HG02973 (cell line): ENCODE measurements around the gene PTPRO.
"Not testable (repeated sequence)": the region's sequence is repeated elsewhere in the genome, so short reads cannot be mapped to it uniquely, and the experiment has no call there.

Experiments used
- ATAC-seq: cut with Tn5 transposase; IDR thresholded peaks from one replicate; pipeline ENCODE4 v1.9.1; 2021; ENCODE audit warnings: moderate library complexity; ENCODE audit not compliant: unreplicated experiment

PTPRO gene

GRCh38 chr12:15599266-15600037 is 277.1 kb downstream of the PTPRO start:
- no peak for ATAC-seq

GRCh38 chr12:15600223-15600935 is 278.1 kb downstream of the PTPRO start:
- no peak for ATAC-seq

- no peak for ATAC-seq
Observed at GRCh38 chr12:15601210-15601800, 279.0 kb downstream of the PTPRO start.

GRCh38 chr12:15602051-15602672 is 279.9 kb downstream of the PTPRO start:
- ATAC-seq, result no peak

- ATAC-seq, result no peak
Observed at GRCh38 chr12:15603474-15604085, 281.3 kb downstream of the PTPRO start.

- ATAC-seq, result no peak
Observed at GRCh38 chr12:15605881-15606590, 283.7 kb downstream of the PTPRO start.

GRCh38 chr12:15608406-15608805 is 286.1 kb downstream of the PTPRO start:
- ATAC-seq, result no peak

- ATAC-seq, result no peak
Observed at GRCh38 chr12:15608941-15609340, 286.6 kb downstream of the PTPRO start.

GRCh38 chr12:15613981-15614380 is 291.7 kb downstream of the PTPRO start:
- ATAC-seq, result no peak

DNA sequence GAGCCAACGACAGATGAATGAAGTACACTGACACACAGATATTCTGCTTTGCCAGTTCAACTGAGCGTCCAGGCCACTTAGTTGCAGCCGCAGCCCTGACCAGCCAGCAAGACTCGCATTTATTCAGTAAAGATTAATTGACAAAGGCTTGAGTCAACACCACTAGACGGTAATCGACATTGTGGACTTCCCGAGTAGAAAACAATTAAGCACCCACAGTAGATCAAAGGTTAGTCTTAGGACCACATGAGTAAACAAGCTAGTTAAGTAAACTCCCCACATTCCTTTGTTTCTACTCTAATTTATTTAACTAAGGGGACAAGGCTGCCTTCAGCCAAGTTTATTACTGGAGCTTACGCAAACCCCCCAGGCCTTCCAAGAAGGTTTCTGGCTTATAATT is 294.2 kb downstream of the PTPRO start:
- ATAC-seq, result not testable (repeated sequence)

- no peak for ATAC-seq
Observed at GRCh38 chr12:15620741-15621539, 298.6 kb downstream of the PTPRO start.

GRCh38 chr12:15625075-15625474 is 302.8 kb downstream of the PTPRO start:
- no peak for ATAC-seq

DNA sequence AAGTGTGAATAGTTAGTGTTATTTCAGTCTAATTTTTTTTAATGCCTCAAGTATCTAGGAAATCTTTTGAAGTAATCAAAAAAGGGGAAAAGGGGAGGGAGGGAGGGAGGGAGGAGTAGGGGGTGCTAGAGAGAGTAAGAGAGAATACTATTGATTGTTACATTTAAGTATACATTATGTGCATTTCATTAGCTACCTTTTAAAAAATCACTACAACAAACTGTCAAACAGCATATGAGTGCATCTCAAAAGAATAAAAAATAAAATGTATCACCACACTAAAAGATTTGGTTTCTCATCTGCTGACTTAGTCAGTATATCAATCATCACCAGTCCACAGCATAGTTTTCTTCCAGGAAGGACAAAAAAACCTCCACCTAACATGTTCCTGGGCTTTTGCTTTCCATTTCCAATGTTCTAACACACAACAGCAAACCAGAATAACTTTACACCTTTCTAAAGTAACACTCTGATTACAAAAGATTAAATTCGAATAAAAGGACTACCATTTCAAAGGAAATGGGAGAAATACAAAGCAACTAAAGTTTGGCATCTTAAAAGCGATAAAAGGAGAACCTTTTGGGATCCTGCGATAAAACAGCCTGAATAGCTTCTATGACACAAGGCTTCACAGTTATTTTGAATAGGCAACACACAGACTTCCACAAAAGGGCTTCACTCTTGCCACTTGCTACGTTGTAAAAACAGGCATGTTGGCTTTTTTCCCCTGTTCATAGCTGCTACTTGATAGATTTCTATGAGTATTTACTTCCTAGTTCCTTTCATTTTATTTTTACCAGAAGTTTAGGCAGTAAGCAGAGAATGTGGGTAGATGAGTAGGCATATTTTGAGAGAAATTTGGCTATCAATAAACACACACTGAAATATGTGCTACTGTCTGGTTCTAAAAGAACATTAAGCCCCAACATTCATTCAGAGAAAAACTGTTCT is 306.0 kb downstream of the PTPRO start:
- no peak for ATAC-seq

DNA sequence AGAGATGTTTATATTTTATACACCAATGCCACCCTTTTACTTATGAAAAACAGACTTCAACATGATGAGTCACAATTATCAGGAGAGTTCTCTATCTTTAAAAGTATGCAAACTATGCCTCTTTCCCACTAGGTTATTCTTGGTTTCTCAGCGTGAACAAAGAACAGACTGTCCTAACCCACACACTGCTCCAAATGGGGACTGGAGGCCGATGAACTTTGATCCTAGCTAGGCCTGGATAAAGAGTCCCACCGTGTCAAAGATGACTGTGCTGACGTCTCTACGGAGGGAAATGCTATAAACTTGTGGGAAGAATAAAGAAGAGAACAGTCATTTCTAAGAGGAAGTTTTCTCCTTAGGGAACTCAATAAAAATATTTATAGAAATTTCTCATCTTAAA is 306.8 kb downstream of the PTPRO start:
- ATAC-seq, result no peak

DNA sequence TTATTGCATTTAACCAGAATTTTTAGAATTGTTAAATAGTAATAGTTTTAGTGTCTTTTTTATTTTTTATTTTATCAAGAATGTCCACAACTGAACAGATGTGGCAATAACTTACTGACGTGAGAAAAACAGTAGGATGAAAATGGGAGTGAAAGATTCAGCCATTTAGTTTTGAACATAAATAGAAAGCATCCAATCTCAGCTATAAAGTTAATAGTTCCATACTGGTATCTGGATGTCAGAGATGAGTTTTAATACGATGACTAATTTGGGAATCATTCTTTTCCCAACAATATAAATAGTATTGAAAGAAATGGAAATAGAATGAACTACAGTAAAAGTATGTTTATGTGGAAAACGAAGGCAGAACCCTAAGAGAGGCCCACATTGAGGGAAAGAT is 307.5 kb downstream of the PTPRO start:
- ATAC-seq, result no peak

GRCh38 chr12:15631007-15631715 is 308.9 kb downstream of the PTPRO start:
- no peak for ATAC-seq

DNA sequence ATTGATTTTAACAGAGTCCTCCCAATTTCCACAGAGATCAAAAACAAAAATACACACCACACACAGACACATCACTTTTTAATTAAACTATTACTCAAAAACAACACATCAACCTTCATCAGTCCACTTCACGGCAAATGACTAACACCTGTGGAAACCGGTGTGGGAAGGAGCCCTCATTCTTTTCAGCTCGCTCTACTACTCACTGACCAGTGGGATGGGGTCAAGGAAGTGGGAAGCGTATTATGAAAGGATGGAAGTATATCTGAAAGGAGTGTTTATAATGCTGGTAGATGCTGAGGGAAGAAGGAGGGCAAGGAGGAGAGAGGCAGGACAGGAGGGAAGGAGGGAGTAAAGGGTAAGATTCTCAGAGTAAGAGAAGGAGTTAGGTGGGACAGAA is 310.4 kb downstream of the PTPRO start:
- no peak for ATAC-seq

DNA sequence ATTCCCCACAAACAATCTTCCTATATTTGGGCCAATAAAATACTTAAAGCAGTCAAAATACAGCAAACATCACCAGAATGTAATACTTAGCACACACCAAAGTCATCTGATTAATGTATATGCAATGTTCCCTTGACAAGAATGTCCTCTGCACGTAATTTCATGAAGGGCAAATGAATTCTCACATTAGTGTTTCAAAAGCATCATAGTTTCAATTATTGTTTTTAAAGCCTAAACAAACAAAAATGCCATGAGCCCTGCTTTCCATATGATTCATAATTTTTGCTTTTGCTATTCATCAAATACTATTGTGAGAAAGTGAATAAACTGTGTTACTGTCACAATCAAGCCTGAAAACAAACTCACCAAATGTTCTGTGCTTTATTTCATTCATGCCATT is 310.9 kb downstream of the PTPRO start:
- no peak for ATAC-seq
